ENCODE measurements around the gene RAB9A.
"Not testable (repeated sequence)": the region's sequence is repeated elsewhere in the genome, so short reads cannot be mapped to it uniquely, and the experiment has no call there.

DNA sequence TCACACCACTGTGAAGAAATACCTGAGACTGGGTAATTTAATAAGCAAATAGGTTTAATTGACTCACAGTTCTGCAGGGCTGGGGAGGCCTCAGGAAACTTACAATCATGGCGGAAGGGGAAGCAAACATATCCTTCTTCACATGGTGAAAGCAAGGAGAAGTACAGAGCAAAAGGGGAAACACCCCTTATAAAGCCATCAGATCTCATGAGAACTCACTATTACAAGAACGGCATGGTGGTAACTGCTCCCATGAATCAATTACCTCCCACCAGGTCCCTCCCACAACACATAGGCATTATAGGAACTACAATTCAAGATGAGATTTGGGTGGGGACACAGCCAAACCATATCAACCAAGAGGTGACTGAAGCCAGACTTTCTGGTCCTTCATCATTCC lies 40.6 kb upstream of the RAB9A start:
- TF ChIP-seq, protein P1, sequence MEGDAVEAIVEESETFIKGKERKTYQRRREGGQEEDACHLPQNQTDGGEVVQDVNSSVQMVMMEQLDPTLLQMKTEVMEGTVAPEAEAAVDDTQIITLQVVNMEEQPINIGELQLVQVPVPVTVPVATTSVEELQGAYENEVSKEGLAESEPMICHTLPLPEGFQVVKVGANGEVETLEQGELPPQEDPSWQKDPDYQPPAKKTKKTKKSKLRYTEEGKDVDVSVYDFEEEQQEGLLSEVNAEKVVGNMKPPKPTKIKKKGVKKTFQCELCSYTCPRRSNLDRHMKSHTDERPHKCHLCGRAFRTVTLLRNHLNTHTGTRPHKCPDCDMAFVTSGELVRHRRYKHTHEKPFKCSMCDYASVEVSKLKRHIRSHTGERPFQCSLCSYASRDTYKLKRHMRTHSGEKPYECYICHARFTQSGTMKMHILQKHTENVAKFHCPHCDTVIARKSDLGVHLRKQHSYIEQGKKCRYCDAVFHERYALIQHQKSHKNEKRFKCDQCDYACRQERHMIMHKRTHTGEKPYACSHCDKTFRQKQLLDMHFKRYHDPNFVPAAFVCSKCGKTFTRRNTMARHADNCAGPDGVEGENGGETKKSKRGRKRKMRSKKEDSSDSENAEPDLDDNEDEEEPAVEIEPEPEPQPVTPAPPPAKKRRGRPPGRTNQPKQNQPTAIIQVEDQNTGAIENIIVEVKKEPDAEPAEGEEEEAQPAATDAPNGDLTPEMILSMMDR (IDR thresholded peaks at IDR 0.05): not testable (repeated sequence)
- not testable (repeated sequence) for TF ChIP-seq POLR2A, POLR2AphosphoS5, EP300 (IDR thresholded peaks at IDR 0.05)

Data from sigmoid colon (tissue), 4 donors.